ENCODE data around the gene ECE2.

DNA sequence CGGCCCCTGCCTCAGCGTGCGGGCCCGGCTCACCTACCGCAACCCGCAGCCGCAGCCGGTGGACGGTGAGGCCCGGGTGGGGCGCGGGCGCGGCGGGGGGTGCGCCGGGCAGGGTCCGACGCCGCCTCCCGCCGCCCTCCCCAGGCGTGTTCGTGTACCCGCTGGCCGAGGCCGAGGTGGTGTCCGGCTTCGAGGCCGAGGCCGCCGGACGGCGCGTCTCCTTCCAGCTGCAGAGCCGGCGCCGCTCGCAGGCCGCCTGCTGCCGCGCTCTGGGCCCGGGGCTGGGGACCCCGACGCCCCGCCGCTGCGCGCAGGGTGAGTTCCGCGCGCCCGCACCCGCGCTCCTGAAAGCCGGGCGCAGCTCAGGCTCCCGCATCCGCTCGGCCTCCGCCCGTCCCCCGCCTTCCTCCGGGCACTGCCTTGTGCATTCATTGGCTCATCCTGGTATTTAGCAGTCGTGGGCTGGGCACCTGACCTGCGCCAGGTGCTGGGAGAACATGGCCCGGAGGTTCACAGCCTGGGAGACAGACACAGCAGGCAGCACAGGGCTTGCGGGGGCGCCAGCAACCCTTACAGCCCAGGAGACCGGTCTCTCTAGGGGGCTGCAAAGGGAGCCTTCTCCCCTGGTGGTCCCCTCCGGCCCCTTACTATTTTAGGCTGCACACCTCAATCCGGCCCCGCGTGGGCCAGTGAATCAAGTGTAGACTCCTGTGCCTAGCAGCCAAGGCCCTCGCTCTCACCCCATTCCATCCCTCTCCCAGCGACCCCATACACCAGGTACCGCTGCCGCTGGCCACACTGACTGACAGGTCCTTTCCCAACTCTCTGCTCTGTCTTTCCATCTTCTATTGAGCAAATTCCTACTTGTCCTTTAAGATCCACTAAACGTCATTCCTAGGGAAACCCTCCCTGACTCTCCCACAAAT lies 45.0 kb upstream of the ECE2 start:
- TF ChIP-seq, protein P1, sequence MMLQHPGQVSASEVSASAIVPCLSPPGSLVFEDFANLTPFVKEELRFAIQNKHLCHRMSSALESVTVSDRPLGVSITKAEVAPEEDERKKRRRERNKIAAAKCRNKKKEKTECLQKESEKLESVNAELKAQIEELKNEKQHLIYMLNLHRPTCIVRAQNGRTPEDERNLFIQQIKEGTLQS (CRISPR knock-in tag; conservative IDR thresholded peaks at IDR 0.05), result no peak
- TF ChIP-seq, protein P2, sequence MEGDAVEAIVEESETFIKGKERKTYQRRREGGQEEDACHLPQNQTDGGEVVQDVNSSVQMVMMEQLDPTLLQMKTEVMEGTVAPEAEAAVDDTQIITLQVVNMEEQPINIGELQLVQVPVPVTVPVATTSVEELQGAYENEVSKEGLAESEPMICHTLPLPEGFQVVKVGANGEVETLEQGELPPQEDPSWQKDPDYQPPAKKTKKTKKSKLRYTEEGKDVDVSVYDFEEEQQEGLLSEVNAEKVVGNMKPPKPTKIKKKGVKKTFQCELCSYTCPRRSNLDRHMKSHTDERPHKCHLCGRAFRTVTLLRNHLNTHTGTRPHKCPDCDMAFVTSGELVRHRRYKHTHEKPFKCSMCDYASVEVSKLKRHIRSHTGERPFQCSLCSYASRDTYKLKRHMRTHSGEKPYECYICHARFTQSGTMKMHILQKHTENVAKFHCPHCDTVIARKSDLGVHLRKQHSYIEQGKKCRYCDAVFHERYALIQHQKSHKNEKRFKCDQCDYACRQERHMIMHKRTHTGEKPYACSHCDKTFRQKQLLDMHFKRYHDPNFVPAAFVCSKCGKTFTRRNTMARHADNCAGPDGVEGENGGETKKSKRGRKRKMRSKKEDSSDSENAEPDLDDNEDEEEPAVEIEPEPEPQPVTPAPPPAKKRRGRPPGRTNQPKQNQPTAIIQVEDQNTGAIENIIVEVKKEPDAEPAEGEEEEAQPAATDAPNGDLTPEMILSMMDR (IDR thresholded peaks at IDR 0.05), result no peak
- TF ChIP-seq, protein P3, sequence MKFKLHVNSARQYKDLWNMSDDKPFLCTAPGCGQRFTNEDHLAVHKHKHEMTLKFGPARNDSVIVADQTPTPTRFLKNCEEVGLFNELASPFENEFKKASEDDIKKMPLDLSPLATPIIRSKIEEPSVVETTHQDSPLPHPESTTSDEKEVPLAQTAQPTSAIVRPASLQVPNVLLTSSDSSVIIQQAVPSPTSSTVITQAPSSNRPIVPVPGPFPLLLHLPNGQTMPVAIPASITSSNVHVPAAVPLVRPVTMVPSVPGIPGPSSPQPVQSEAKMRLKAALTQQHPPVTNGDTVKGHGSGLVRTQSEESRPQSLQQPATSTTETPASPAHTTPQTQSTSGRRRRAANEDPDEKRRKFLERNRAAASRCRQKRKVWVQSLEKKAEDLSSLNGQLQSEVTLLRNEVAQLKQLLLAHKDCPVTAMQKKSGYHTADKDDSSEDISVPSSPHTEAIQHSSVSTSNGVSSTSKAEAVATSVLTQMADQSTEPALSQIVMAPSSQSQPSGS (CRISPR knock-in tag; IDR thresholded peaks at IDR 0.05; ENCODE audit: borderline replicate concordance, low read depth), result no peak

All from WTC11 (cell line).